ENCODE measurements around the gene ACOT7. TPM values are rescaled to one million over a fixed set of nuclear protein-coding genes. Genes with fewer than 3 reads are reported as not detected.

Gene ACOT7
- total RNA-seq, 1 donor from 2014 or later, result 35.1 TPM

- no peak for TF ChIP-seq CTCF (IDR thresholded peaks at IDR 0.05; ENCODE audit: unreplicated experiment)
- no peaks in the 10 kb centered on the region for H3K4me1 Mint-ChIP-seq (ENCODE audit: unreplicated experiment)
- H3K4me3 Mint-ChIP-seq (ENCODE audit: unreplicated experiment), result no peak overlapping the region
- peaks cover 2% of the 10 kb centered on the region for H3K27me3 Mint-ChIP-seq (ENCODE audit: unreplicated experiment)
- peaks cover 35% of the 10 kb centered on the region for H3K36me3 Mint-ChIP-seq (ENCODE audit: low read depth, unreplicated experiment)
- no peak for DNase-seq (ENCODE audit: low spot score)
- no peaks in the 10 kb centered on the region for H3K9me3 Mint-ChIP-seq (ENCODE audit: unreplicated experiment)
- H3K27ac Mint-ChIP-seq (ENCODE audit: unreplicated experiment), result no peak overlapping the region
These were observed 167.9 kb downstream of the ACOT7 start for GRCh38 chr1:6225651-6226050.

- peaks cover 2% of the 10 kb centered on the region for H3K27me3 Mint-ChIP-seq (ENCODE audit: unreplicated experiment)
These were observed 168.8 kb downstream of the ACOT7 start for GRCh38 chr1:6224718-6225117.

GRCh38 chr1:6223617-6224016 is 169.9 kb downstream of the ACOT7 start:
- no peak for DNase-seq (ENCODE audit: low spot score)
- H3K4me3 Mint-ChIP-seq (ENCODE audit: unreplicated experiment), result no peak overlapping the region
- no peak overlapping the region for H3K27ac Mint-ChIP-seq (ENCODE audit: unreplicated experiment)
- peaks cover 35% of the 10 kb centered on the region for H3K36me3 Mint-ChIP-seq (ENCODE audit: low read depth, unreplicated experiment)
- TF ChIP-seq CTCF (IDR thresholded peaks at IDR 0.05; ENCODE audit: unreplicated experiment), result no peak
- no peaks in the 10 kb centered on the region for H3K9me3 Mint-ChIP-seq (ENCODE audit: unreplicated experiment)
- H3K4me1 Mint-ChIP-seq (ENCODE audit: unreplicated experiment), result peaks cover 2% of the 10 kb centered on the region
- H3K27me3 Mint-ChIP-seq (ENCODE audit: unreplicated experiment), result peaks cover 2% of the 10 kb centered on the region

More at GRCh38 chr1:6224718-6225117, 168.8 kb downstream of the ACOT7 start:
- DNase-seq (ENCODE audit: low spot score), result no peak
- Mint-ChIP-seq H3K36me3 (ENCODE audit: low read depth, unreplicated experiment) (peaks cover 35% of the 10 kb centered on the region), H3K27ac (ENCODE audit: unreplicated experiment) (no peak overlapping the region), H3K4me1 (ENCODE audit: unreplicated experiment) (no peaks in the 10 kb centered on the region), H3K4me3 (ENCODE audit: unreplicated experiment) (no peak overlapping the region), H3K9me3 (ENCODE audit: unreplicated experiment) (no peaks in the 10 kb centered on the region)
- TF ChIP-seq CTCF (IDR thresholded peaks at IDR 0.05; ENCODE audit: unreplicated experiment), result no peak

GRCh38 chr1:6222636-6223035 is 170.9 kb downstream of the ACOT7 start:
- Mint-ChIP-seq H3K27ac (ENCODE audit: unreplicated experiment) (peak overlapping the region; percentile 64), H3K4me1 (ENCODE audit: unreplicated experiment) (peaks cover 2% of the 10 kb centered on the region), H3K36me3 (ENCODE audit: low read depth, unreplicated experiment) (peaks cover 35% of the 10 kb centered on the region), H3K9me3 (ENCODE audit: unreplicated experiment) (no peaks in the 10 kb centered on the region), H3K4me3 (ENCODE audit: unreplicated experiment) (no peak overlapping the region), H3K27me3 (ENCODE audit: unreplicated experiment) (peaks cover 2% of the 10 kb centered on the region)
- no peak for TF ChIP-seq CTCF (IDR thresholded peaks at IDR 0.05; ENCODE audit: unreplicated experiment)
- DNase-seq (ENCODE audit: low spot score), result no peak

- no peaks in the 10 kb centered on the region for H3K9me3 Mint-ChIP-seq (ENCODE audit: unreplicated experiment)
- no peak overlapping the region for H3K27ac Mint-ChIP-seq (ENCODE audit: unreplicated experiment)
- H3K4me3 Mint-ChIP-seq (ENCODE audit: unreplicated experiment), result no peak overlapping the region
These were observed 172.3 kb downstream of the ACOT7 start for GRCh38 chr1:6221210-6221784.

More at GRCh38 chr1:6221210-6221784, 172.3 kb downstream of the ACOT7 start:
- H3K4me1 Mint-ChIP-seq (ENCODE audit: unreplicated experiment), result peaks cover 2% of the 10 kb centered on the region
- no peak for TF ChIP-seq CTCF (IDR thresholded peaks at IDR 0.05; ENCODE audit: unreplicated experiment)
- peaks cover 32% of the 10 kb centered on the region for H3K36me3 Mint-ChIP-seq (ENCODE audit: low read depth, unreplicated experiment)
- no peak for DNase-seq (ENCODE audit: low spot score)
- no peaks in the 10 kb centered on the region for H3K27me3 Mint-ChIP-seq (ENCODE audit: unreplicated experiment)

Measured in endothelial cell (in vitro differentiated cells).